Ishikawa (cell line): ENCODE measurements around the gene SIM2.
A peak's percentile ranks its signal among the peaks of the same experiment; 100 is the strongest.

Experiments
- CEBPB ChIP-seq: IDR thresholded peaks from 2 replicates; pipeline ENCODE4 v1.6.1; 2012
- CREB1 ChIP-seq: IDR thresholded peaks from 2 replicates; pipeline ENCODE4 v1.6.1; 2012; ENCODE audit warnings: low read depth
- EGR1 ChIP-seq: IDR thresholded peaks from 2 replicates; pipeline ENCODE4 v1.6.1; 2012
- EP300 ChIP-seq: IDR thresholded peaks from 2 replicates; pipeline ENCODE4 v1.6.1; 2012; ENCODE audit warnings: borderline replicate concordance
- FOXM1 ChIP-seq: IDR thresholded peaks from 2 replicates; pipeline ENCODE4 v1.6.1; 2012; ENCODE audit warnings: low read depth, borderline replicate concordance
- RAD21 ChIP-seq: IDR thresholded peaks from 2 replicates; pipeline ENCODE4 v1.6.1; 2012; ENCODE audit warnings: low read depth
- TAF1 ChIP-seq: IDR thresholded peaks from 2 replicates; pipeline ENCODE4 v1.6.1; 2012; ENCODE audit warnings: low read depth, mild to moderate bottlenecking
- TCF12 ChIP-seq: IDR thresholded peaks from 2 replicates; pipeline ENCODE4 v1.6.1; 2012; ENCODE audit warnings: low read depth
- YY1 ChIP-seq: IDR thresholded peaks from 2 replicates; pipeline ENCODE4 v1.6.1; 2012; ENCODE audit warnings: low read depth
- TF ChIP-seq, protein P1 (sequence below): IDR thresholded peaks from 2 replicates; pipeline ENCODE4 v1.6.1; 2012; ENCODE audit warnings: low read depth, mild to moderate bottlenecking
- TF ChIP-seq, protein P2 (sequence below): IDR thresholded peaks from 2 replicates; pipeline ENCODE4 v1.6.1; 2012

DNA sequence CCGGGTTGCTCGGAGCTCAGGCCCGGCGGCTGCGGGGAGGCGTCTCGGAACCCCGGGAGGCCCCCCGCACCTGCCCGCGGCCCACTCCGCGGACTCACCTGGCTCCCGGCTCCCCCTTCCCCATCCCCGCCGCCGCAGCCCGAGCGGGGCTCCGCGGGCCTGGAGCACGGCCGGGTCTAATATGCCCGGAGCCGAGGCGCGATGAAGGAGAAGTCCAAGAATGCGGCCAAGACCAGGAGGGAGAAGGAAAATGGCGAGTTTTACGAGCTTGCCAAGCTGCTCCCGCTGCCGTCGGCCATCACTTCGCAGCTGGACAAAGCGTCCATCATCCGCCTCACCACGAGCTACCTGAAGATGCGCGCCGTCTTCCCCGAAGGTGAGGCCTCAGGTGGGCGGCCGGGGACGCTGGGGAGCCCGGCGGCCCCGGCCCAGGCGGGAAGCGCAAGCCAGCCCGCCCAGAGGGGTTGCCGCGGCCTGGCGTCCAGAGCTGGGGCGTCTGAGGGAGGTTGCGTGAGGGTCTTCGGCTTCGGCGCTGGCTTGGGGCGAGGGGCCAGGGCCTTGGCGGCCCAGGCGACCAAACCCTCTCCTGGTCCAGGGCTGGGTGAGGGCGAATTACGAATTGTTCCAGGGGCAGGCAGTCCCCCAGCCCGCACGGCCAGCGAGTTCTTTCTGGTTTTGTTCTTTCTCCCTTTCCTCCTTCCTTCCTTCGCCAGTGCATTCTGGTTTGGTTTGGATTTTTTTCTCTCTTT, 805 bp downstream of the SIM2 start:
- TF ChIP-seq, protein P1, sequence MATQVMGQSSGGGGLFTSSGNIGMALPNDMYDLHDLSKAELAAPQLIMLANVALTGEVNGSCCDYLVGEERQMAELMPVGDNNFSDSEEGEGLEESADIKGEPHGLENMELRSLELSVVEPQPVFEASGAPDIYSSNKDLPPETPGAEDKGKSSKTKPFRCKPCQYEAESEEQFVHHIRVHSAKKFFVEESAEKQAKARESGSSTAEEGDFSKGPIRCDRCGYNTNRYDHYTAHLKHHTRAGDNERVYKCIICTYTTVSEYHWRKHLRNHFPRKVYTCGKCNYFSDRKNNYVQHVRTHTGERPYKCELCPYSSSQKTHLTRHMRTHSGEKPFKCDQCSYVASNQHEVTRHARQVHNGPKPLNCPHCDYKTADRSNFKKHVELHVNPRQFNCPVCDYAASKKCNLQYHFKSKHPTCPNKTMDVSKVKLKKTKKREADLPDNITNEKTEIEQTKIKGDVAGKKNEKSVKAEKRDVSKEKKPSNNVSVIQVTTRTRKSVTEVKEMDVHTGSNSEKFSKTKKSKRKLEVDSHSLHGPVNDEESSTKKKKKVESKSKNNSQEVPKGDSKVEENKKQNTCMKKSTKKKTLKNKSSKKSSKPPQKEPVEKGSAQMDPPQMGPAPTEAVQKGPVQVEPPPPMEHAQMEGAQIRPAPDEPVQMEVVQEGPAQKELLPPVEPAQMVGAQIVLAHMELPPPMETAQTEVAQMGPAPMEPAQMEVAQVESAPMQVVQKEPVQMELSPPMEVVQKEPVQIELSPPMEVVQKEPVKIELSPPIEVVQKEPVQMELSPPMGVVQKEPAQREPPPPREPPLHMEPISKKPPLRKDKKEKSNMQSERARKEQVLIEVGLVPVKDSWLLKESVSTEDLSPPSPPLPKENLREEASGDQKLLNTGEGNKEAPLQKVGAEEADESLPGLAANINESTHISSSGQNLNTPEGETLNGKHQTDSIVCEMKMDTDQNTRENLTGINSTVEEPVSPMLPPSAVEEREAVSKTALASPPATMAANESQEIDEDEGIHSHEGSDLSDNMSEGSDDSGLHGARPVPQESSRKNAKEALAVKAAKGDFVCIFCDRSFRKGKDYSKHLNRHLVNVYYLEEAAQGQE, result no peak
- TF ChIP-seq, protein P2, sequence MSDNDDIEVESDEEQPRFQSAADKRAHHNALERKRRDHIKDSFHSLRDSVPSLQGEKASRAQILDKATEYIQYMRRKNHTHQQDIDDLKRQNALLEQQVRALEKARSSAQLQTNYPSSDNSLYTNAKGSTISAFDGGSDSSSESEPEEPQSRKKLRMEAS, result no peak
- TF ChIP-seq YY1 (peak; percentile 61; the same call in 1 of the 2 replicates), EGR1 (no peak), EP300 (no peak), CEBPB (no peak), RAD21 (no peak), FOXM1 (no peak), CREB1 (no peak), TCF12 (no peak), TAF1 (no peak)
